ENCODE data around the gene WDFY3.

The WDFY3 gene

DNA sequence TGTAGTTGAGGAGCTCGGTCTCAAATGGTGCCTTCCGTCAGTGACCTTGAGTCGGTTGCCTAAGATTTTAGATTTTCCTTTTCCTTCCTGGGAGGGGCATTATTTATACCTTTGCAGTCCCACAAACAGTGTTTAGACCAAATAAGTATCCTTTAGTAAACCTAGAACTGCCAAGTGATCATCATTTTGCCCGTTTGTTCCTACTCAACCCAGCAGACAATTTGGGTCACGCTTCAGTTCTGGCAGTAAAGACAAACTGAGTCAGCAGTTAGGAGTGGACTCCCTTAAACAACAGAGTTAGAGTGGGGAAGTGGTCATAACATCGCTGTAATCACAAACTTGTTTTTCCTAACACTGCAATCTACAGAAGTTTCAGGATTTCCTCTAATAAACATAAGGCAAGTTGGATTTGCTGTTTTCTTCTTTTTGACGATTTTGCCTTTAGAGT, 777 bp upstream of the WDFY3 start:
- TF ChIP-seq RAD21 (IDR thresholded peaks at IDR 0.05; ENCODE audit: low read depth): no peak
- TF ChIP-seq ZBTB7A (IDR thresholded peaks at IDR 0.05; ENCODE audit: low read depth): no peak
- no peak for TF ChIP-seq EP300 (IDR thresholded peaks at IDR 0.05; ENCODE audit: borderline replicate concordance)
- no peak for TF ChIP-seq TEAD4 (IDR thresholded peaks at IDR 0.05)
- TF ChIP-seq FOXM1 (IDR thresholded peaks at IDR 0.05; ENCODE audit: borderline replicate concordance, low read depth): no peak
- TF ChIP-seq TCF12 (IDR thresholded peaks at IDR 0.05; ENCODE audit: low read depth): no peak
- TF ChIP-seq CEBPB (IDR thresholded peaks at IDR 0.05): no peak
- no peak for TF ChIP-seq TAF1 (IDR thresholded peaks at IDR 0.05; ENCODE audit: low read depth)
- TF ChIP-seq, protein P1, sequence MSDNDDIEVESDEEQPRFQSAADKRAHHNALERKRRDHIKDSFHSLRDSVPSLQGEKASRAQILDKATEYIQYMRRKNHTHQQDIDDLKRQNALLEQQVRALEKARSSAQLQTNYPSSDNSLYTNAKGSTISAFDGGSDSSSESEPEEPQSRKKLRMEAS (IDR thresholded peaks at IDR 0.05): no peak
- TF ChIP-seq REST (IDR thresholded peaks at IDR 0.05; ENCODE audit: low read depth): no peak
- TF ChIP-seq NFIC (IDR thresholded peaks at IDR 0.05): no peak
- TF ChIP-seq, protein P2, sequence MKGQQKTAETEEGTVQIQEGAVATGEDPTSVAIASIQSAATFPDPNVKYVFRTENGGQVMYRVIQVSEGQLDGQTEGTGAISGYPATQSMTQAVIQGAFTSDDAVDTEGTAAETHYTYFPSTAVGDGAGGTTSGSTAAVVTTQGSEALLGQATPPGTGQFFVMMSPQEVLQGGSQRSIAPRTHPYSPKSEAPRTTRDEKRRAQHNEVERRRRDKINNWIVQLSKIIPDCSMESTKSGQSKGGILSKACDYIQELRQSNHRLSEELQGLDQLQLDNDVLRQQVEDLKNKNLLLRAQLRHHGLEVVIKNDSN (IDR thresholded peaks at IDR 0.05): no peak
- TF ChIP-seq CREB1 (IDR thresholded peaks at IDR 0.05; ENCODE audit: low read depth): no peak
- no peak for TF ChIP-seq EGR1 (IDR thresholded peaks at IDR 0.05)
- TF ChIP-seq YY1 (IDR thresholded peaks at IDR 0.05; ENCODE audit: low read depth): no peak

- 0 out of 2 replicates have a peak, but pooled peaks have one; percentile 17 for TF ChIP-seq NFIC (IDR thresholded peaks at IDR 0.05)
- TF ChIP-seq RAD21 (IDR thresholded peaks at IDR 0.05; ENCODE audit: low read depth): no peak
- TF ChIP-seq FOXM1 (IDR thresholded peaks at IDR 0.05; ENCODE audit: borderline replicate concordance, low read depth): no peak
- TF ChIP-seq, protein P1 (IDR thresholded peaks at IDR 0.05): no peak; the same call in 1 of the 2 replicates
- TF ChIP-seq CEBPB (IDR thresholded peaks at IDR 0.05): no peak
- no peak for TF ChIP-seq TCF12 (IDR thresholded peaks at IDR 0.05; ENCODE audit: low read depth)
- TF ChIP-seq REST (IDR thresholded peaks at IDR 0.05; ENCODE audit: low read depth): no peak
- no peak for TF ChIP-seq EP300 (IDR thresholded peaks at IDR 0.05; ENCODE audit: borderline replicate concordance)
- TF ChIP-seq TEAD4 (IDR thresholded peaks at IDR 0.05): no peak
- TF ChIP-seq ZBTB7A (IDR thresholded peaks at IDR 0.05; ENCODE audit: low read depth): peak; percentile 74
- no peak for TF ChIP-seq EGR1 (IDR thresholded peaks at IDR 0.05)
These were observed 723 bp downstream of the WDFY3 start for GRCh38 chr4:84965553-84966381.

GRCh38 chr4:84964995-84965552, 1.4 kb downstream of the WDFY3 start:
- no peak for TF ChIP-seq YY1 (IDR thresholded peaks at IDR 0.05; ENCODE audit: low read depth)

- TF ChIP-seq TCF12 (IDR thresholded peaks at IDR 0.05; ENCODE audit: low read depth) (no peak), ZBTB7A (IDR thresholded peaks at IDR 0.05; ENCODE audit: low read depth) (no peak), NFIC (IDR thresholded peaks at IDR 0.05) (no peak), REST (IDR thresholded peaks at IDR 0.05; ENCODE audit: low read depth) (no peak)
- TF ChIP-seq, protein P2 (IDR thresholded peaks at IDR 0.05): no peak
These were observed 4.4 kb downstream of the WDFY3 start for GRCh38 chr4:84962102-84962501.
